NCI-H748 (cell line): ENCODE measurements around the gene SMARCD1.

Source experiments
- DNase-seq: peaks from one replicate; lab custom pipeline; 2025; ENCODE audit not compliant: unreplicated experiment; lab: John Stamatoyannopoulos, UW

SMARCD1 gene

DNA sequence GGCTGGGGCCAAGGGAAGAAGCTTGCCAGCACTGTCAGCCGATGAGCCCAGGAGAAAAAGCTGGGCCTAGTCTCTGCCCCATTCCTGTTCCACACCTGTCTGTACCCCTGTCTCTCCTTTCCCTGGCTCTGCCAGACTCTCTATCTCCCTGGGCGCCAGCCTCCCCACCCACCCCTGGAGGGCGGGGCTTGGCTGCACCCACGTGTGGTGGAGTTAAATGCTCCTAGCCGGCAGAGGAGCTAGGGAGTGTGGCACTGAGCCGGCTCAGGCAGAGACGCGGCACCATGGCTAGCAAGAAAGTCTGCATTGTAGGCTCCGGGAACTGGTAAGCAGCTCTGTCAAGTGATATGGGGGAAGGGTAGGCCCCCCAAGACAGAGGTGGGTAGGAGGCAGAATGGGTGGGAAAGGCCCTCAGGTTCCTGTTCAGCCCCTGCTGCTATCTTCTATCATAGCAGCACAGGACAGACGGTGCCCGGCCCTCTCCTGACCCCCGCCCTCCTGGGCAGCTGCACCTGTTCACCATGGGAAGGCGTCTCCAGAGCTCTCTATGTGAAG is 18.7 kb downstream of the SMARCD1 start, which contains the start of gene GPD1:
TSS of gene GPD1 (plus strand) at position 242 of the 555 bp plus-strand sequence. CDS start at position 285, 43 bp downstream.
- peak; percentile 52 for DNase-seq

DNA sequence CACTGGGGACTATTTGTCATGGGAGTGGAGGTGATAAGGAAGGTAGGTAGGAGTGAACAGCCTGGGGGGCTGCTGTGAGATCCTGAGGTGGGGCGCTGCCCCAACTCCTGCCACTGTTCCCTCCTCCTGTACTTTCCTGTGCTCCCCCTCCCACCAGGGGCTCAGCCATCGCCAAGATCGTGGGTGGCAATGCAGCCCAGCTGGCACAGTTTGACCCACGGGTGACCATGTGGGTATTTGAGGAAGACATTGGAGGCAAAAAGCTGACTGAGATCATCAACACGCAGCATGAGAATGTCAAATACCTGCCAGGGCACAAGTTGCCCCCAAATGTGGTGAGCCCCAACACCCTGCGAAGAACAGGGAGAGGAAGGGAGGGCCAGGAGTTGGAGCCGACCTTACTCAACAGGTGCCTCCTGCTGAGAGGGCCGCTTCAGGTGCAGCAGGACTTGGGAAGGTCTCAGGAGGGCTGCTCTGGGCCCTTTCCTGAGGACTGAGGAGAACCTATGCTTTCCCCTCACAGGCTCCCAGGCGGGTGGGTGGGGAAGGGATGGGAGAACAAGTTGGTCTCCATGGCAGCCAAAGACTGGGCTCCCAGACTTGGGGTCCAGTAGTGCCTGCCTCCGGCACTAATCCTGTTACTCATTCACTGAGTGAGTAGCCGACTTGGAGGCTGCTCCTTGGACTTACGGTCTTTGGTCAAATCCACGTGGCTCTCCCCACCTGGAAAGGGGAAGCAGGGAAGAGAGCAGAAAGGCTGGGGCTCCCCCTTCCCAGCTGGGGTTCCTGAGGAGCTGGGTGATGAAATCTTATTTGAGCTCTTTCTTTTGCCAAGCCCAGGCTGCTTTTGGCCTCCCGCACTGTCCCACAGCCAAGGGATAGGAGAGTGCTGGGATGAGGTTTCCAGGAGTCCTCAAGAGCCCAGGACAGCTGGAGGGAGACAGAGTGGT is 19.6 kb downstream of the SMARCD1 start:
- DNase-seq, result no peak

DNA sequence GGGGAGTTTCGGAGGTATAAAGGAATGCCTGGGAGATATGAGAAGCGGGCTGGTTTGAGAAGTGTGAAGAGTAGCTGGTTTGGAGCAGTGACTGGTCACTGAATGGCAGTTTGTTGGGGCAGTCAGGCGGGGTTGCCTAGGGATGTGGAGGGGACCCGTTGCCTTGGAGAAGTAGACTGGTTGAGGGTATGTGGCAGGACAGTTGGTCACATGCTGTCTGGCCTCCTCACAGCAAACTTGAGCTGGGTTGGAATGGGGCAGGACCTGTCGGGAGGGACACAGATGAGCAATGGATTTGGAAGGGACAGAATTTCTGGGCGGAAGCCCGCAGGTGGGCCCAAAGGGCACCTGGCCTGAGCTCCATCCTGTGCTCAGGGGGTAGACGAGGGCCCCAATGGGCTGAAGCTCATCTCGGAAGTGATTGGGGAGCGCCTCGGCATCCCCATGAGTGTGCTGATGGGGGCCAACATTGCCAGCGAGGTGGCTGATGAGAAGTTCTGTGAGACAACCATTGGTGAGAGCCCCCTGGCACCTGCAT is 20.8 kb downstream of the SMARCD1 start:
- DNase-seq, result no peak

DNA sequence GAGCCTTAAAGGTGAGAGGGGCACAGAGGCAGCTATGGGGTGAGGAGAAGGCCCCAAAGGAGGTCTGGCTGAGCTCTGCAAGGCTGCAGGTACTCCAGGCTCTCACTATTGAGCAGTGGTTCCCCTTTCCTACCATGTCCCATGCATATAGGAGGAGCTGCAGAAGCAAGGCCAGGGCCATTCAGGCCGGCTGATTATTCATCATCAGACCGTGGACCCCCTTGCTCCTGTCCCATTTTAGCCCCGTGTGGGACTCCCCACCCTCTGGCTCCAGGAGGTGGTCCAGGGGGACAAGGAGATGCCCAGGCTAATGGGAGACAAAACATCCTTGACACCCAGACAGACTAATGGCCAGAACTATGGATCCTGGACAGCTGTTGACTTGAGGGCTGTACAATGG is 21.8 kb downstream of the SMARCD1 start:
- DNase-seq, result no peak

DNA sequence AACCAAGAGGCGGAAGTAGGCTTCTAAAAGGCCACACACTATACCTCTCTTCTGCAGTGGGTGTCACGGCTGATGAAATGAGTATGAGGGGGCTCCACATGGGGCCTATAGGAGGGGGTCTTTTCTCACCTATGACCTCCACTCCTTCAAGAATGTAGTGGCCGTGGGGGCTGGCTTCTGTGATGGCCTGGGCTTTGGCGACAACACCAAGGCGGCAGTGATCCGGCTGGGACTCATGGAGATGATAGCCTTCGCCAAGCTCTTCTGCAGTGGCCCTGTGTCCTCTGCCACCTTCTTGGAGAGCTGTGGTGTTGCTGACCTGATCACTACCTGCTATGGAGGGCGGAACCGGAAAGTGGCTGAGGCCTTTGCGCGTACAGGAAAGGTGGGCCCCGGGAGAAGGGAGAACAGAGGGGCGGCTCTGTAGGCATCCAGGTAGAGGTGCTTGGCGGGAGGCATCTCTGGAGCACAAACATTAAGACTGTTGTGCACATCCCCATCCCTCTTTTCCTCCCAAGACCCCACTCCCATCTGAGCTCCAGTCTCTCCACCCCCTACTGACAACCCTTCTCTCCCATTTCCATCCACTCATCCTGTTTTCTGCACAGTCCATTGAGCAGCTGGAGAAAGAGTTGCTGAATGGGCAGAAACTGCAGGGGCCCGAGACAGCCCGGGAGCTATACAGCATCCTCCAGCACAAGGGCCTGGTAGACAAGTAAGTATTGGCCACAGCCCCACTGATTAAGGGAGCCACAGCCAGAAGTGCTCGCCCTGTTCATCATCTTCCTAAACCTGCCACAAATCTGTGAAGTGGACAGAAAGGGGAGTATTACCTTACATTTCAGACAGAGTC is 22.5 kb downstream of the SMARCD1 start:
- no peak for DNase-seq

DNA sequence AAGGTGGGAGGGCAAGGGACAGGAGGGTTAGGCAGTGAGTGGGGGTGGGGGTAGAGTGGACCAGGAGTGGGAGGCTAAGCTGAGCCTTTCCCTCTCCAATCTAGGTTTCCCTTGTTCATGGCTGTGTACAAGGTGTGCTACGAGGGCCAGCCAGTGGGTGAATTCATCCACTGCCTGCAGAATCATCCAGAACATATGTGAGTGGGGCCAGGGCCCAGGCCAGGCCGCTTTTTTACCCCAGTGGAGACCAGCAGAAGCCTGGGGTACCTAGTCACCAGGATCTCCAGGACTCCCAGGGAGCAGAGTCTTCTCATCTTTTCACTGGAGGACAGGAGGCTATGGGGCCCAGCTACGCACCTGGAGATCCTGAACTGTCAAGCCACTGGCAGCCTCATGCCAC is 24.2 kb downstream of the SMARCD1 start:
- DNase-seq, result no peak

DNA sequence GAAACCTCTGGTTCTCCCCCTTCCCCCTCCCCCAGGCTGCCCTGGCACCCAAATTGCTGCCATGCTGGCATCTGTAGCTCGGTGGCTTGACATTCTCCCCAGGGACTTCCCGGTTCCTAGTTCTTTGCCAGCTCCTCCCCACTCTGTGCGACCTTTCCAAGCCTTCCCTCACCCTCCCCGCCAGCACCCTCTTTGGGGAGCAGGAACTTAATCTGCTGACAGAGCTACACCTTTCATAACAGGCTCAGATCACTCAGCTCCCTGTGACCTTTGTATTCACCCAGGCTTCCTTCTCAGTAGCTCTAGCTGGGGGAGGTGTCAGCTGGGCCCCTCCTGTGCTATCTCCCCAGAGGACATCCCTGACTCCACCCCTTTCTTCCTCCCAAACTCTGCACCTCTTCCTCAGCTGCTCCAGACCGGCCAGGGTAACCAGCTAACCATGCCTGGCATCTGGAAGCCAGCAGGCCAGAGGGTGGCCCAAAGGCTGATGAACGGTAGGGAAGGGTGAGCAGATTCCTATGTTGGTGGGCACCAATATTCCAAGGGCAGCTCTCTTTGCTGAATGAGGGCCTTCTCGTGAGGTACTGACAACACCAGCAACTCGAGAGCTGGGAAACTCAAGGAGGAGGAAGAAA is 25.1 kb downstream of the SMARCD1 start:
- no peak for DNase-seq

DNA sequence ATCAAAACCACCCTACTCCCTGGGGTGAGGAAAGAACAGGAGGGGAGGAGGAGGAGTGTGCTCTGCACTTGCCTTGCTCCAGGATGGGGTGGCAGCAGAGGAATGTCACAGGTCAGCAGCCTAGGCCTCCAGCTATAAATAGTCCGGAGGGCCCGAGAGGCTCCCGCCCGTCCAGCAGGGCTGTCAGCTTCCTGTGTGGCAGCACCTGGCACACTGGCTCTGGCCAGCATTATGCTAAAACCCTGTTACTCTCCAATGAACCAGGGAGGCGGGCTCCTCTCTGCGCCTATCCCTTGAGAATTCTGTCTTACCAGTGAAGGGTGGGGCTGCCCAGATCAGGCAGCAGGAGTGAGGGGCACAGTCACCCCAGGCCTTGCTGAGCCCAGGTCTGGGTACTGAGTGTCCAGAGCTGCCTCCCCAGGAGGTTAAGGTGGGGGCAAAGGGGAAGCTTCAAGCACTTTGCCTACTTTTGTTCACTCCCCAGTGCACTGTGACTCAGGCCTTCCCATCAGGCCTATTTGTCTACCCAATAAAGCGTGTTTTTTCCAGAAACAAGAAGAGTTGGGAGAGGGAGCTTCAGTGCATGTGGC is 25.7 kb downstream of the SMARCD1 start:
- peak; percentile 42 for DNase-seq

DNA sequence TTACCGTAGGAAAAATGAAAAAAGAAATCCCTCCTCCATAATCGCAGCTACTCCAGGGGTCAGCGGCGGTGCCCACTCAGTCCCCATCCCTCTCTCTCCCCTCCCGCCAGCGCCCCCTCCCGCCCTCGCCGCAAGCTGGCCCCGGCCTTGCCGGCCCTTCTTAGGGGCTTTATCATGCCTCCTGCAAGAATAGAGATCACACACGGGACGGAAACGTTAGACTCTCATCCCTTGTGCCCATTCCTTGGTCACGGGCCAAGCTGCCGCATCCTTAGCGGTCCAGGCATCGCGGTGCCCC is 26.2 kb downstream of the SMARCD1 start:
- no peak for DNase-seq

DNA sequence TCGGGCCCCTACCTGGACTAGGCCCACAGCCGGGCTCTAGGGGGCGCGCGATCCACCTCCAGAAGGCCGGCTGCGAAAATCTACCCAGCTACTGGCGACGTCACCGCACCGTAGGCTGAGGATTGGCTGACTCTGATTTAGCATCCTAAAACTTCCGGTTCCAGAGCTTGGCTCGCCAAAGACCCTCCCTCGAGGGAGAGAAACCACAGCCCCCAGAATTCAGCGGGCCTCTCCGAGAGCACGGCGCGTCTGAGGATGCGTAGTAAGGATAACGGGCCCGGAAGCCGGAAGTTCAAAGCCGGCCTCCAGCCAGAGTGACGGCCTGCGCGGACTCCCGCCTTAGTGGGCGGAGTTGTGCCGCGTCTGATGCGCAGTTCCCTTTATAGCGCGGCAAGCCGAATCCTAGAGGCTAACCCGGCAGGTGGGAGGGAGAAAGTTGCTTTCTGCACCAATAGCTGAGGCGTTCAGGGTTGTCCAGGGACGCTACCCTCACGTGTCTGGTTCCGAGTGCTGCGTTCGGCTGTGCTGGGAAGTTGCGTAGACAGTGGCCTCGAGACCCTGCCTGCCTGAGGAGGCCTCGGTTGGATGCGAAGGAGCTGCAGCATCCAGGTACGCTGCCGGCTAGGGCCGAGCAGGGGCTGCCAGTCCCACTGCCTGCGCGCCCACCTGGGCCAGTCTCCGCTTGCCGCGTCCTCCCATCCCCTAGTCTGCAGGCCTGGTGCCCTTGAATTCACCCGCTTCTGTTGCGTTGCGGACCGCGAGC is 26.7 kb downstream of the SMARCD1 start, which contains the start of gene COX14:
TSS of gene COX14 (plus strand) at position 544 of the 763 bp plus-strand sequence. CDS start 7,808 bp downstream, outside the sequence.
- peak; percentile 100 for DNase-seq

DNA sequence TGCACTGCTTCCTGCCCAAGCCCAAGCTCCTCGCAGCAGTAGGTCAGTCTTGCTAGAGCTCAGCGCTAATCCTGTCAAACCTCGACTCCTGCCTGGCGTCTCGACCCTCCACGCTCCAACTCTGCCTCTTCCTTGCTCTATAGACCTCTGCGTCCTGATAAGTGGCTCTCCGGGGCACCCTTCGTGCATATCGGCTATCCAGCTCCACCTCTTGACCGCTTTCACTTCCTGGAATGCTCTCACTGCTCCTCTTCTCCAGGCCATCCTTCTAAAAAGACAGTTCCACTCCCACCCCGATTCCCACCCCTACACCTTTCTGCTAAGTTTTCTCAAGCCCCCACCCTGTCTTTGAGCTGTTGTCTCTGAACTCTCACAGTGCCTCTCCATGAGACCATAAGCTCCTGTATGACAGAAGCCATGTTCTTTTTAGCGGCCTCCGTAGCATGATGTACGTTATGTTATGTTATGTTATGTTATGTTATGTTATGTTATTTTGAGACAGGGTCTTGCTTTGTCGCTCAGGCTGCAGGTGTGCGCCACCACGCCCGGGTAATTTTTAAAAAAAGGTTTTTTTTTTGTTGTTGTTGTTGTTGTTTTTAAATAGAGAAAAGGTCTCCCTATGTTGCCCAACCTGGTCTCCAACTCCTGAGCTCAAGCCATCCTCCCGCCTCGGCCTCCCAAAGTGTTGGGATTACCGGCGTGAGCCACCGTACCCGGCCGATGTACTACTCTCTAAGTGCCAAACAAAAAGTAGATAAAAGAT is 27.5 kb downstream of the SMARCD1 start:
- DNase-seq, result no peak

DNA sequence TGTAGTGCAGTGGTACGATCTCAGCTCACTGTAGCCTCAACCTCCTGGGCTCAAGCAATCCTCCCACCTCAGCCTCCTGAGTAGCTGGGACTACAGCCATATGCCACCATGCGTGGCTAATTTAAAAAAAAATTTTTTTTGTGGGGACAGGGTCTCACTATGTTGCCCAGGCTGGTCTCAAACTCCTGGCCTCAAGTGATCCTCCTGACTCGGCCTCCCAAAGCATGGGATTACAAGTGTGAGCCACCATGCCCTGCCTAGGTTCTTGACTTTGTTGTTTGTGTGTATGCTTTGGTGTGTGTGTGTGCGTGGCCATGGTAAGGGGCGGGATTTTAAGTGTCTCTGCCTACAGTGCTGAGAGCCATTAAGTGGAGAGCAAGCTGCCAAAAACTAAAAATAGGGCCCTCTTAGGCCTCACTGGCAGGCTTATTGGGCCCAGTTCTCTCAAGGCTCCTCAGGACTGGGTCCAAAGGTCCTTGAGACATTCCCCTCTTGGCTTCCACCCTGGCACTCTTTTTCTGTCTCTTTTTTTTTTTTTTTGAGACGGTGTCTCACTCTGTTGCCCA is 32.0 kb downstream of the SMARCD1 start:
- no peak for DNase-seq

DNA sequence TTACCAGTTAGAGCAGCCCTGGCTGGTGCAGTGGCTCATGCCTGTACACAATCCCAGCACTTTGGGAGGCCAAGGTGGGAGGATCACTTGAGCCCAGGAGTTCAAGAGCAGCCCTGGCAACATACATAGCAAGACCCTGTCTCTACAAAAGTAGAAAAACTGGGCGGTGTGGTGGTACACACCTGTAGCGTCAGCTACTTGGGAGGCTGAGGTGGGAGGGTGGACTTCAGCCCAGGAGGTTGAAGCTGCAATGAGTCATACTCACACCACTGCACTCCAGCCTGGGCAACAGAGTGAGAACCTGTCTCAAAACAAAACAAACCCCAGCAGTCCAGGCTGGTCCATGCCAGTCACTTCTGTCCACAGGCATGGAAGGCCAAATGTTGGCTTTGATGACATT is 34.2 kb downstream of the SMARCD1 start:
- DNase-seq, result no peak

DNA sequence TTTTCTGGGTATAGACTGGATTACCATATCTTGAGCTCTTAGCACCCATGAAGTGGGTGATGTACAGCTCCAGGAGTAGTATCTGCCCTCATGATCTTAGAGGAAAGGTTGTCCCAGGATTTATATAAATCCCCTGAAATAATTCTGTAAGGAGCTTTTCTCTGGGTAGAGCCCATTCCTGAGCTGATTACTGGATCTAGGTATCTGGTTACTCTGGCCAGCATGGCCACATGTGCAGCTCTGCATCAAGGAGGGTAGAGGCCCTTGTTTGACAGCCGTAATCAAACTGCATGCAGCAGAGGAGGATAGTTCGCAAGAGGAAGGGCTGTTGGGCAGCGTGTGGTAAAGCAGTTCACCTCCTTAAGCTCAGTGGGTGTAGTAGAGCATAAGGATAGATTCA is 35.4 kb downstream of the SMARCD1 start:
- no peak for DNase-seq

DNA sequence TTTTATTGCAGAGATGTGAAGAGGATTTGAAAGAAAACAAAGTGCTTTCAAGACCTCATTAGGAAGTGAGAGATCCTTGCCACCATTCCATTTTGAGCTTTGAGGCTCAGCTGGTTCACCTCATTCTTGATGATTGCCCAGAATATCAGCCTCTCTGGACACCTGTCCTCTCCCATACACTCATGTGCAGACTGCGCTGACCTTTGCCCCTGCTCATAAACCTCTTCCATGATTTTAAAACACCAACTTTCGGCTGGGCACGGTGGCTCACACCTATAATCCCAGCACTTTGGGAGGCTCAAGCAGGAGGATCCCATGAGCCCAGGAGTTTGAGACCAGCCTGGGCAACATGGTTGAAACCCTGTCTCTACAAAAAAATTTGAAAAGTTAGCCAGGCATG is 35.8 kb downstream of the SMARCD1 start:
- DNase-seq, result no peak

DNA sequence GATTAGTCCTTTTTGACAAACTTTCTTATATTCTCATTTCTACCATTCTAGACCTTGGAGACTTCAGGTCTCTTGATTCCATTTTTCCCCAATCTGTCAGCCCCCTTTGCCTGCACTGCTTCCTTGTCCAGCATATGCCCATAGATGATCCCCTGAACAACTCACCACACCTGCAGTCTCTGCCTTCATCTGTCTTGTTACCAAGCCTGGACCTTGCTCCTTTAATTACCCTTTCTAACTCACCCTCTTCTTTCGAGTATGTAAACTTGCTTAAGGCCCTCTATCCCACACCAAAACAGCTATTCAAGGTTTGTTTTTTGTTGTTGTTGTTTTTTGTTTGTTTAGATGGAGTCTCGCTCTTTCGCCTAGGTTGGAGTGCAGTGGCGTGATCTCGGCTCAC is 36.5 kb downstream of the SMARCD1 start:
- DNase-seq, result no peak

DNA sequence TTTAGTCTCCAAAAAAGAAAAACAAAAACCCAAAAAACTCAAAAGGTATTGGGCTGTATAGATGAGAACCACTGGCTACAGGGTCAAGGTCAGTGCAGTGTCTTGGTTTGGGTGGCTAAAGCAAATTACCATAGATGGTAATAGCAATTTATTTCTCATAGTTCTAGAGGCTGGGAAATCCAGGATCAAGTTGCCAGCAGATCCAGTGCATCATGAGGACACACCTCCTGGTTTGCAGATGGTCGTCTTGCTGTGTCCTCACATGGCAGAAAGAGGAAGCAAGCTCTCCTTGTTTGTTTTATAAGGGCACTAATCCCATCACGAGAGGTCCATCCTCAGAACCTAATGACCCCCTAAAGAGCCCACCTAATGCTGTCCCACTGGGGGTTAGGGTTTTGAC is 38.1 kb downstream of the SMARCD1 start:
- no peak for DNase-seq

DNA sequence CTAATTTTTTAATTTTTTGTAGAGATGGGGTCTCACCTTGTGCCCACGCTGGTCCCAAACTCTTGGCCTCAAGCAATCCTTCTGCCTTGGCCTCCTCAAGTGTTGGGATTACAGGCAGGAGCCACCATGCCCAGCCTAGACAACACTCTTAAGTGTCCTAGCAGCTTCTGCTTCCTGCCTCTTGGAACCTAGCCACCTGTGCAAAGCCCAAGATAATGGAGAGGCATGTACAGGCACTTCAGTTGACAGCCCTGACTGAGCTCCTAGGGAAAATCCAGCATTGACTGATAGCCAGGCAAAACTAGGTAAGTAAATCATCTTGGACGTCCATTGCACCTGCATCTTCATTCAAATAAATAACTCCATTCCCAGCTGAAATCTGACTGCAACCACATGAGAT is 42.4 kb downstream of the SMARCD1 start:
- no peak for DNase-seq

DNA sequence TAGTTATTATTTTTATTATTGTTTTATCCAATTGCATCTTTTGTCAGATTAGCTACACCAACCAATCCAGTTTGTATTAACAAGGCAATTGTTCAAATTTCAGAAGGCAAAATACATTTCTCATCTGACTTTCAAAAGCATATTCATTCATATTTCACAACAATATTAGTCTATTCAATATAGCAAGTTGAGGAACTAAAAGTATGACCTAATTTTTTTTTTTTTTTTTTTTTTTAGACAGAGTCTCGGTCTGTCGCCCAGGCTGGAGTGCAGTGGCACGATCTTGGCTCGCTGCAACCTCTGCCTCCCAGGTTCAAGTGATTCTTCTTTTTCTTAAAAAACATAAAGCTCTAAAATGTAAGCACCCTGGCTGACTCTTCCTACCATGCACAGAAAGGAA is 44.1 kb downstream of the SMARCD1 start:
- no peak for DNase-seq
